GM18508 (cell line): ENCODE measurements around the gene ZSWIM8.
A peak's percentile ranks its signal among the peaks of the same experiment; 100 is the strongest.
"Not testable (repeated sequence)": the region's sequence is repeated elsewhere in the genome, so short reads cannot be mapped to it uniquely, and the experiment has no call there.

Experiments
- ATAC-seq: cut with Tn5 transposase; IDR thresholded peaks from one replicate; pipeline ENCODE4 v1.9.1; 2021; ENCODE audit warnings: moderate number of reproducible peaks; ENCODE audit not compliant: insufficient read depth, unreplicated experiment

The ZSWIM8 gene, protein sequence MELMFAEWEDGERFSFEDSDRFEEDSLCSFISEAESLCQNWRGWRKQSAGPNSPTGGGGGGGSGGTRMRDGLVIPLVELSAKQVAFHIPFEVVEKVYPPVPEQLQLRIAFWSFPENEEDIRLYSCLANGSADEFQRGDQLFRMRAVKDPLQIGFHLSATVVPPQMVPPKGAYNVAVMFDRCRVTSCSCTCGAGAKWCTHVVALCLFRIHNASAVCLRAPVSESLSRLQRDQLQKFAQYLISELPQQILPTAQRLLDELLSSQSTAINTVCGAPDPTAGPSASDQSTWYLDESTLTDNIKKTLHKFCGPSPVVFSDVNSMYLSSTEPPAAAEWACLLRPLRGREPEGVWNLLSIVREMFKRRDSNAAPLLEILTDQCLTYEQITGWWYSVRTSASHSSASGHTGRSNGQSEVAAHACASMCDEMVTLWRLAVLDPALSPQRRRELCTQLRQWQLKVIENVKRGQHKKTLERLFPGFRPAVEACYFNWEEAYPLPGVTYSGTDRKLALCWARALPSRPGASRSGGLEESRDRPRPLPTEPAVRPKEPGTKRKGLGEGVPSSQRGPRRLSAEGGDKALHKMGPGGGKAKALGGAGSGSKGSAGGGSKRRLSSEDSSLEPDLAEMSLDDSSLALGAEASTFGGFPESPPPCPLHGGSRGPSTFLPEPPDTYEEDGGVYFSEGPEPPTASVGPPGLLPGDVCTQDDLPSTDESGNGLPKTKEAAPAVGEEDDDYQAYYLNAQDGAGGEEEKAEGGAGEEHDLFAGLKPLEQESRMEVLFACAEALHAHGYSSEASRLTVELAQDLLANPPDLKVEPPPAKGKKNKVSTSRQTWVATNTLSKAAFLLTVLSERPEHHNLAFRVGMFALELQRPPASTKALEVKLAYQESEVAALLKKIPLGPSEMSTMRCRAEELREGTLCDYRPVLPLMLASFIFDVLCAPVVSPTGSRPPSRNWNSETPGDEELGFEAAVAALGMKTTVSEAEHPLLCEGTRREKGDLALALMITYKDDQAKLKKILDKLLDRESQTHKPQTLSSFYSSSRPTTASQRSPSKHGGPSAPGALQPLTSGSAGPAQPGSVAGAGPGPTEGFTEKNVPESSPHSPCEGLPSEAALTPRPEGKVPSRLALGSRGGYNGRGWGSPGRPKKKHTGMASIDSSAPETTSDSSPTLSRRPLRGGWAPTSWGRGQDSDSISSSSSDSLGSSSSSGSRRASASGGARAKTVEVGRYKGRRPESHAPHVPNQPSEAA (N-terminal part only)

DNA sequence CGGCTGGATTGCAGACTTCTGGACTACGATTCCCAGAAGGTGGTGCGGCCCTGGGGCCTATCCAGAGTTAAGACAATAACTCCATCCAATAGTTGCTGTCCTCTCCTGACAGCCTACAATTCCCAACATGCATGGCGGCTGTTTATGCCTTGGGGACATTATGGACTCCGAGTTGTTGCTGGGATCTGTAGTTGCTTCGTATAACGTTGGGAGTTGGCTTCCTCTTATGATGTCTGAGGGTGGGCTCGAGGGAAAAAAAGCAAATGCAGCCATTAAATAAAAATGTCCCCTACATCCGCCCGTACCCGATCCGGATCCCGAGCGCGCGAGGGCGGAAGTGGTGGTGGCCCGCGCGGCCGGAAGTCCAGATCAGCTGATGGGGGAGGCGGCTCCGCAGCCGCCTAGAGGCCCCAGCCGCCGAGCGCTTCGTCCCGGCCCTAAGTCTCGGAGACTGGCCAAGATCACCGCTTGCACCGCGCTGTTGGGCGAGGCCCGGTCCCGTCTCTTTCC, at the start of gene ZSWIM8:
ZSWIM8 (plus strand) TSS at position 396 of the 510 bp plus-strand sequence. CDS start 273 bp downstream, outside the sequence.
- peak; percentile 53 for ATAC-seq

DNA sequence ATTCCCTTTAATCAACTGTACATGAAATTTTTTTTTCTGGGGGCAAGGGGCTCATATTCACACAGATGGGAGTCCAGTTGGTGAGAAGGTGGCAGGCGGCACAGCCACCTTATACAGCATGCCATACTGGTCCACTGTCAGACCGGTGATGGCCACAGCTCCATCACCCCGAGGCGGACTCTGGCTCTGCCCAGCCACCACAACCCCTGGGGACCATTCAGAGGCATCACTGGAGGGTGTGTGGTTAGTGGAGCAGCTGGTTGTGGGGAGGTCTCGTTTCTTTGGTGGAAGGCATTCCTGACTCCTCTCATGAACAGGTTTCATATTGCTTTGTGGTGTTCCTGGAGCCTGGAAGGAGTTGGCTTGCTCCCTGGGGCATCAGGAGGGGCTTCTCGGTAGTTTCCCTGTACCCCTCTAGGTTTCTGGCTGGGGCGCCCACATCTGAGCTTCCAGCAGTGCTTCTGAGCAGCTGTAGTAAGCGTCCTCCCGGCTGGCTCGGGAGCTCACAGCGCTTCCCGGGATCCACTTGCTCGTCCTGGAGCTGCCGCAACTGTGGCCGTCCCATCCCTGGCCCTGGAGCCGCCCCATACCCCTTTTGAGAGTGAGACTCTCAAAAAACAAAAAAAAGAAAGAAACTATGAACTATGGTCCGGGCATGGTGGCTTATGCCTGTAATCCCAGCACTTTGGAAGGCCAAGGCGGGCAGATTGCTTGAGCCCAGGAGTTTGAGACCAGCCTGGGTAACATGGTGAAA, 44.7 kb upstream of the ZSWIM8 start:
- ATAC-seq, result not testable (repeated sequence)

DNA sequence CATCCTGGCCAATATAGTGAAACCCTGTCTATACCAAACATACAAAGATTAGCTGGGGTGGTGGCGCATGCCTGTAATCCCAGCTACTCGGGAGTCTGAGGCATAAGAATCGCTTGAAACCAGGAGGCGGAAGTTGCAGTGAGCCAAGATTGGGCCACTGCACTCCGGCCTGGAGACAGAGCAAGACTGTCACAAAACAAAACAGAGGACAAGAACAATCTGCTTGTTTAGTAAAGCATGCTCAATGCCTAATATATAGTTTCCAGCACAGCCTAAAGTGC, 43.0 kb upstream of the ZSWIM8 start:
- ATAC-seq, result no peak

- no peak for ATAC-seq
These were observed 42.0 kb upstream of the ZSWIM8 start for GRCh38 chr10:73743327-73743904.

GRCh38 chr10:73743905-73744663, 41.3 kb upstream of the ZSWIM8 start, which contains the start of gene SEC24C:
Gene SEC24C (plus strand): TSS chr10:73744372. CDS start chr10:73746833, 2,461 bp downstream.
- peak; percentile 50 for ATAC-seq

DNA sequence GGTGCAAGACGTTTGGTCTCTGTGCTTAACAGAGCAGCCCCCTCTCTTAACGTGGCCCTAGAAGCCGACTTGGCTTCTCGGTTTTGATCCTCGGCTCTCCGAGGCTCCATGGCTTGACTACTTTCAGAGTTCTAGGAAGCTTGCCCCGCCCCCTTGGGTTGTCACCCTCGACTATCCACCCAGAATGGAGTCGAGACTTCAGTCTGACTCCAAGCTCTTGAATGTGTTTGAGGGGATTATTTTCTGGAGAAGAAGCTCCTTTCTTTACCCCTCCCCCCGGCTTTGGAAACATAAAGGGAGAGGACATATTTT, 40.8 kb upstream of the ZSWIM8 start:
- no peak for ATAC-seq

- no peak for ATAC-seq
These were observed 38.7 kb upstream of the ZSWIM8 start for GRCh38 chr10:73746721-73747120.

DNA sequence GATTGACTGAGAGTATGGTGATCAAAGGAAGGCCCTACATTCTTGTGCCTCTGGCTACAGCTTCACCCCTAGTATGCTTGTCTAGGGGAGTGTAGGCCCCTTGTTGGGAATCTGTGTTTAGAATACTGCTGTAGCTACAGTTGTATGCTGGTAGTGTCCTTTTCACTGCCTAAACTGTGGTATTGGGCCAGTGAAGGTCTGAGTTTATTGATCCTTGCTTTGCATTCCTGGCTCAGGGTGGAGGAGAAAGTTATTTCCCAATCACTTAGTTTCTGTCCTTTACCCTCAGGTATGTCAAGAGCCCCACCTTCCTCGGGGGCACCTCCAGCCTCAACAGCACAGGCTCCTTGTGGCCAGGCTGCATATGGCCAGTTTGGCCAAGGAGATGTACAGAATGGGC, 34.6 kb upstream of the ZSWIM8 start:
- no peak for ATAC-seq

GRCh38 chr10:73756183-73756582, 29.2 kb upstream of the ZSWIM8 start:
- ATAC-seq, result no peak

DNA sequence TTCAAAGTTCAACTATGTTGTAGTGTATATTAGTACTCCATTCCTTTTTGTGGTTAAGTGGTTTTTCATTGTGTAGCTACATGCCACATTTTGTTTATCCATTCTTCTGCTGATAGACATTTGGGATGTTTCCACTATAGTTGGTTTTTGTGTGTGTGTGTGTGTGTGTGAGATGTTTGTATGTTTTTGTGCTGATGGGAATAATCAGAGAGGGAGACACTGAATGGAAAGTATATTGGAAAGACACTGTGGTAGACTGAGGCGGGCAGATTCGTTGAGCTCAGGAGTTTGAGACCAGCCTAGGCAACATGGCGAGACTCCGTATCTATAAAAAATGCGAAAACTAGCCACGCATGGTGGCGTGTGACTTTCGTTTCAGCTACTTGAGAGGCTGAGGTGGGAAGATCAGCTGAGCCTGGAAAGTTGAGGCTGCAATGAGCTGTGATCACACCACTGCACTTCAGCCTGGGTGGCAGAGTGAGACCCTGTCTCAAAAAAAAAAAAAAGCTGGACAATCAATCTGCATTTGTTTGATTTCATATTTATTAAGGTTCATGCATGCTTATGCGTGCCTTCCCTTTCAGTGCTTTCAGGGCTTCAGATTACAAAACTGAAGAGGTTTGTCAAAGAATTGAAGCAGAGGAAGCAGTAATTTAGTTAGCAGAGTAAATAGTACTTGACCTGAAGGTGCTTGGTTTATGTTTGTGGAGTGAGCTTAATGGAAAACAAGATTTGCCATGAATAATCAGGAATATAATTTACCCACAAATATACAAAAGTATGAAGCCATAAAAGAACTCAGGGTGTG, 26.5 kb upstream of the ZSWIM8 start:
- ATAC-seq, result no peak

DNA sequence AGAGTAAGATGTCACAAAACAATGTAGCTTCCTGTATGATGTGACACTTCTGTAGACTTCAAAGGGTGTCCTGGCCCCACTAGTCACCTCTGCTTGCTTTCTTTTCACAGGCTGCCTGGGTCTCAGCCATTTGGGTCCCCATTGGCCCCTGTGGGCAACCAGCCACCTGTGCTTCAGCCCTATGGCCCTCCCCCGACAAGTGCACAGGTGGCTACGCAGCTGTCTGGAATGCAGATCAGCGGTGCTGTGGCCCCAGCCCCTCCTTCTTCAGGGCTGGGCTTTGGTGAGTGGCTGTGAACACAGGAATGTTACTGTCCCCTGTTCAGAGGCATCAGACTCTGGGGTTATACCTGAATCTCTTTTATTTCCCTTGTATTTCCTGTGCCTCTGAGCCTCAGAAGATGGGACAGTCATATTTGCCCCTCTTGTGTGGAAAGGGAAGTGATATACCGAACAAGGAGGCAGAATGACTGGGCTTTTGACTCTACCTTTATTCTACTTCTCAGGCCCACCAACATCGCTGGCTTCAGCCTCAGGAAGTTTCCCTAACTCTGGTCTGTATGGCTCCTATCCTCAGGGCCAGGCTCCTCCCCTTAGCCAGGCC, 25.8 kb upstream of the ZSWIM8 start:
- ATAC-seq, result no peak

DNA sequence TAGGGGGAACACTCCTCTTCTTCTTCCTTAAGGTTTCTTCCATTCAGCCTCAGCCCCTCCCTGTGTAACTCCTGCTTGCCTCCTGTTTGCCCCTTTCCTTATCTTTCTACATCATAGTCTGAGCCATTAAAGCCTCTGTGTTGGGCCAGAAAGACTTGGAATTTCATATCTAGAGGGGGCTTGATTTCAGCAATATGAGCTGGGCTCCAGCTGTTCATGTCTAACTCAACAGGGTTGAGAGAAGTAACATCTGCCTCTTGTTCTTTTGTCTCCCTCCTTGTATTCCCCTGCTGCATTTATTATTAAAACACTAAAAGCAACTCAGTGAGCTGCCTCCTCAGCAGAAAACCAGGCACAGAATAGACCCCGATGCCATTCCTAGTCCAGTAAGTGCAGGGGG, 23.6 kb upstream of the ZSWIM8 start:
- ATAC-seq, result no peak

DNA sequence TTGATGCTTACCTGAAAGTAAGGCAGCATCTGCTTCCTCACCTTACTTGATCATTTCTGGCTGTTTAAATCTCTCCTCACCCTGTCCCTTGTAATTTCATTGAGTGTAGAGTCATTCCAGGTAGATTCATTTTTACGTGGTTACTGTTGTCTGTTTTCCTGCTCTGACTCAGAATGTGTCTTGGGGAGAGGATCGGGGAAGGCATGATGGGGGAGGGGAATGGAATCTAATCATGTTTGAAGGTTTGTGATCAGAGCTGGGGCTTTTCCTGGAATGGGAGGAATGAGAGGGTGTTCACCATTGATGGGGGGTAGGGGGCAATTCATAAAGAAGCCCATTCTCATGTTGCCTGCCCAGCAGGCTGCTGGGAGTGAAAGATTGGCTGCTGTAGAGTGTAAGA, 22.5 kb upstream of the ZSWIM8 start:
- no peak for ATAC-seq

DNA sequence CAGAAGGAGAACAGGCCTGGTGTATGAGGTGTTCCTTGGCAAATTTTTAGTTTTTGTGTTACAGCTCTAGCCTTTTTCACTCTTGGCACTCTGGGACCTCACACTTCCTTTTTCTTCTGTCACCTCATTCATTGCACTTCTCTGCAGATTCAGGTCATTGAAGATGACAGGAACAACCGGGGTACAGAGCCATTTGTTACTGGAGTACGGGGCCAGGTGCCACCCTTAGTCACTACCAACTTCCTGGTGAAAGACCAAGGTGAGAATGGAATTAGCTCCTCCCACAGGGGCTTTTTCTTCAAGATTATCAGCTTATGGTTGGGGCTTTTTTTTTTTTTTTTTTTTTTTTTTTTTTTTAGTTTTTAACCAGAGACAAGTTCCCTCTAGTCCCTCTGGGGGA, 22.1 kb upstream of the ZSWIM8 start:
- no peak for ATAC-seq

DNA sequence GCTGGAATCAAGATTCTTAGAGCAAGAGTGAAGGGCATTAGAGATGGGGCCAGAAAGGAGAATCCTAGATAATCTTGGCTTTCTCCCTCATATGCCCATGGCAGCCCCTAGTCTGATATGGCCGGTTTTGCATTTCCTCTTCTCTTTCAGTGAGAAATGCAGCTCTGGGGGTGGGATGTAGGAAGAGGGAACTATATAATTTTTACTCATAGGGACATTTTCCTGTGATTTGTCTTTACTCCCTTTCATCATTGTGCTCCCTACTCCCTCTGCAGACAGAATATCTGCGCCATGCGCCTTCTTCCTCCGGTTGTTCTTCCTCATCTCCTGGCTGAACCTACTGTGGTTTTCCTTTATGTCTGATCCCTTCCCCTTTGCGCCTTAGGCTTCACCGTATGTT, 20.3 kb upstream of the ZSWIM8 start:
- ATAC-seq, result no peak

DNA sequence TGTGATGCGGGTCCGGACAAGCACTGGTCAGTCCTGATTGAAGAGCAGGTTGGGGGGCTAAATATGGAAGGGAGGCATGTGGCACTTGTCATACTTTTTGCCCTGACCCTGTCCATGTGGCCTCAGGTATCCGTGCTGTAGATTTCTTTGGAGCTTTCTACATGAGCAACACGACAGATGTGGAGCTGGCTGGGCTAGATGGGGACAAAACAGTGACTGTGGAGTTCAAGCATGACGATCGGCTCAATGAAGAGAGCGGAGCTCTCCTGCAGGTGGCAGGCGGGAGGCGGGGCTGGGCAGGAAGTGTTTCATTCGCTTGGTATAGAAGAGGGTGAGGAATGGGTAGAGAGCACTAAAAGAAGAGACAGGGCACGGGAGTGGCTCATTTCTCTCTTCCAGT, 16.5 kb upstream of the ZSWIM8 start:
- ATAC-seq, result no peak

- no peak for ATAC-seq
These were observed 16.0 kb upstream of the ZSWIM8 start for GRCh38 chr10:73769396-73769795.
